Neural cell (in vitro differentiated cells): ENCODE results near the gene CLSTN2. TPM values are rescaled to one million over a fixed set of nuclear protein-coding genes. Genes with fewer than 3 reads are reported as not detected.

ENCODE experiments used
- H2AFZ ChIP-seq: fragments of 200-600, 300-800 bp; sonication (generic), shearing (Covaris generic); 2 replicates; pipeline ENCODE4 v1.6.0; 2014; ENCODE audit warnings: low read depth, mild to moderate bottlenecking, antibody characterized with exemption, low read length, moderate library complexity
- H3F3A ChIP-seq: fragments of 200-600 bp; shearing (Covaris generic); 2 replicates; pipeline ENCODE4 v1.6.1; 2016; ENCODE audit warnings: mild to moderate bottlenecking, moderate library complexity, mixed read lengths, antibody characterized with exemption, low read length; ENCODE audit not compliant: insufficient read depth, poor library complexity, severe bottlenecking
- H3K27ac ChIP-seq: fragments of 200-600, 300-800 bp; sonication (generic), shearing (Covaris generic); 2 replicates; pipeline ENCODE4 v1.5.1; 2014; ENCODE audit warnings: mild to moderate bottlenecking, low read length, moderate library complexity
- H3K27me3 ChIP-seq: fragments of 300-800, 200-600 bp; sonication (generic), shearing (Covaris generic); 2 replicates; pipeline ENCODE4 v1.6.0; 2014; ENCODE audit warnings: mild to moderate bottlenecking, low read depth, low read length, moderate library complexity; ENCODE audit not compliant: insufficient read depth
- H3K36me3 ChIP-seq: fragments of 300-800, 200-600 bp; sonication (generic), shearing (Covaris generic); 2 replicates; pipeline ENCODE4 v1.5.1; 2014; ENCODE audit warnings: mild to moderate bottlenecking, antibody characterized with exemption, low read length, moderate library complexity; ENCODE audit not compliant: insufficient read depth
- H3K4me2 ChIP-seq: fragments of 300-800, 200-600 bp; sonication (generic), shearing (Covaris generic); 2 replicates; pipeline ENCODE4 v1.6.0; 2014; ENCODE audit warnings: mild to moderate bottlenecking, low read length
- H3K4me3 ChIP-seq: fragments of 300-800, 200-600 bp; sonication (generic), shearing (Covaris generic); 2 replicates; pipeline ENCODE4 v1.5.1; 2014; ENCODE audit warnings: mild to moderate bottlenecking, low read length, moderate library complexity
- H3K79me2 ChIP-seq: fragments of 200-600 bp; shearing (Covaris generic); replicated peaks from 2 replicates; pipeline ENCODE4 v1.6.0; 2014; ENCODE audit warnings: mild to moderate bottlenecking, low read length, moderate library complexity; ENCODE audit not compliant: insufficient read depth
- H3K9ac ChIP-seq: fragments of 300-800, 200-600 bp; sonication (generic), shearing (Covaris generic); 2 replicates; pipeline ENCODE4 v1.6.1; 2016; ENCODE audit warnings: mild to moderate bottlenecking, low read length, mixed read lengths
- H3K9me2 ChIP-seq: fragments of 200-600 bp; shearing (Covaris generic); 2 replicates; pipeline ENCODE4 v1.6.1; 2016; ENCODE audit warnings: mild to moderate bottlenecking, low read length, mixed read lengths; ENCODE audit not compliant: insufficient read depth
- H3K9me3 ChIP-seq: fragments of 200-600, 300-800 bp; sonication (generic), shearing (Covaris generic); 2 replicates; pipeline ENCODE4 v1.6.1; 2016; ENCODE audit warnings: mild to moderate bottlenecking, mixed run types, low read length, moderate library complexity, mixed read lengths
- H4K20me1 ChIP-seq: fragments of 200-600 bp; shearing (Covaris generic); 2 replicates; pipeline ENCODE4 v1.6.1; 2016; ENCODE audit warnings: mild to moderate bottlenecking, mixed run types; ENCODE audit not compliant: insufficient read depth
- EP300 ChIP-seq: fragments of 450-650 bp; conservative IDR thresholded peaks from 2 replicates; pipeline ENCODE4 v1.6.1; 2014; ENCODE audit warnings: antibody characterized with exemption, mild to moderate bottlenecking, moderate library complexity; ENCODE audit not compliant: poor library complexity, severe bottlenecking
- EZH2 ChIP-seq: fragments of 200-600, 300-800 bp; shearing (Covaris generic), sonication (generic); IDR thresholded peaks from 2 replicates; pipeline ENCODE4 v1.6.1; 2014; ENCODE audit warnings: antibody characterized with exemption, low read length, borderline replicate concordance, mild to moderate bottlenecking; ENCODE audit not compliant: insufficient read depth, poor library complexity, severe bottlenecking
- MXI1 ChIP-seq: fragments of 450-650 bp; conservative IDR thresholded peaks from 2 replicates; pipeline ENCODE4 v1.6.1; 2014; ENCODE audit warnings: antibody characterized with exemption, mild to moderate bottlenecking; ENCODE audit not compliant: poor library complexity, severe bottlenecking
- POLR2AphosphoS5 ChIP-seq: IDR thresholded peaks from 2 replicates; pipeline ENCODE4 v1.6.1; 2012
- RAD21 ChIP-seq: fragments of 450-650 bp; conservative IDR thresholded peaks from 2 replicates; pipeline ENCODE4 v1.6.1; 2014; ENCODE audit warnings: antibody characterized with exemption, mild to moderate bottlenecking, moderate library complexity
- REST ChIP-seq: IDR thresholded peaks from 2 replicates; pipeline ENCODE4 v1.6.1; 2012; ENCODE audit warnings: borderline replicate concordance
- SMC3 ChIP-seq: fragments of 450-650 bp; conservative IDR thresholded peaks from 2 replicates; pipeline ENCODE4 v1.6.1; 2014; ENCODE audit warnings: antibody characterized with exemption, mild to moderate bottlenecking, moderate library complexity; ENCODE audit not compliant: poor library complexity
- TAF1 ChIP-seq: IDR thresholded peaks from 2 replicates; pipeline ENCODE4 v1.6.1; 2012; ENCODE audit warnings: low read depth
- polyA plus RNA-seq: library from polyadenylated mRNA; depleted of rRNA; stranded (reverse); fragments of >200 nt; gene quantifications from 2 replicates; pipeline ENCODE4 v1.2.3, GENCODE V29; 2014
- TF ChIP-seq, protein P1 (sequence below): fragments of 450-650 bp; IDR thresholded peaks from 2 replicates; pipeline ENCODE4 v1.5.1; 2014; ENCODE audit warnings: antibody characterized with exemption, mild to moderate bottlenecking, moderate library complexity; ENCODE audit not compliant: poor library complexity, severe bottlenecking

CLSTN2 gene
- polyA plus RNA-seq, 1 donor from 2014 or later, result 10.7 TPM

DNA sequence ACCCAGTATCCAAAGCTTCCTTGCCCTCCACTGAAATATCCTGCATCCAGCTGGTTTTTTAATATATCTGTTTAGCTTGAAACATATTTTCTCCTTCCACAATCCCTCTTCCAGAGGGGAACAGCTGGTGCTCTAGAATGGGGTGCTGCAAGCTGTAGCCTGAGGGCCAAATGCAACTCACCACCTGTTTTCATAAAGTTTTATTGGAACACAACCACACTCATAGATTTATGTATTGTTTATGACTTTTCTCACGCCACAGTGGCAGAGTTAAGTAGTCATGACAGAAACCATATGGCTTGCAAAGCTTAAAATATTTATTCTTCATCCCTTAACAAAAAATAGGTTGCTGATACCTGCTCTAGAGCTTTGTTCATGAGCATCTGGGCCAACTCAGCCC lies 298.7 kb downstream of the CLSTN2 start:
- no peaks in the 10 kb centered on the region for H3F3A ChIP-seq
- no peaks in the 10 kb centered on the region for H4K20me1 ChIP-seq
- no peak overlapping the region for H3K4me3 ChIP-seq
- H2AFZ ChIP-seq, result no peak overlapping the region
- H3K9me3 ChIP-seq, result no peaks in the 10 kb centered on the region
- H3K4me2 ChIP-seq, result no peak overlapping the region
- H3K9ac ChIP-seq, result no peak overlapping the region
- no peaks in the 10 kb centered on the region for H3K27me3 ChIP-seq
- H3K79me2 ChIP-seq, result no peaks in the 10 kb centered on the region
- TF ChIP-seq MXI1 (no peak), POLR2AphosphoS5 (no peak)
- H3K36me3 ChIP-seq, result no peaks in the 10 kb centered on the region
- no peaks in the 10 kb centered on the region for H3K9me2 ChIP-seq
- H3K27ac ChIP-seq, result no peak overlapping the region

DNA sequence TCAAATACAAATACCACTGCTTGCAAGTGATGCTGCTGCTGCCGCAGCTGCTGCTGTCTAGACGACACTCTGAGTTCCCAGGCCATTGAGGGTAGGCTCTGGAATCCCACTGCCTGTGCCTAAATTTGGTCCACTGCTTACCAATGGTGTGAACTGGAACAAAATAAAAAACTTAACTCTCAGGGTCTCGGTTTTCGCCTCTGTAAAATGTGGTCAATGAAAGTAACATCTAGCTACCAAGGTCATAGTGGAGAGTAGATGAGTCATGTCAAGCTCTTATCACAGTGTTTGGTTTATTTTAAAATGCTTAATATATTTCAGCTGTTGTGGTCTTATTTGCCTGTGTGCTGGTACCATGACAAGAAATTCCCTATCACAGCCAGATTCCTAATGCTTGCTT lies 299.3 kb downstream of the CLSTN2 start:
- no peaks in the 10 kb centered on the region for H3K9me3 ChIP-seq
- H3K4me3 ChIP-seq, result no peak overlapping the region
- TF ChIP-seq MXI1 (no peak), EZH2 (no peak), POLR2AphosphoS5 (no peak), RAD21 (no peak), SMC3 (no peak), REST (no peak), TAF1 (no peak), EP300 (no peak)
- TF ChIP-seq, protein P1, sequence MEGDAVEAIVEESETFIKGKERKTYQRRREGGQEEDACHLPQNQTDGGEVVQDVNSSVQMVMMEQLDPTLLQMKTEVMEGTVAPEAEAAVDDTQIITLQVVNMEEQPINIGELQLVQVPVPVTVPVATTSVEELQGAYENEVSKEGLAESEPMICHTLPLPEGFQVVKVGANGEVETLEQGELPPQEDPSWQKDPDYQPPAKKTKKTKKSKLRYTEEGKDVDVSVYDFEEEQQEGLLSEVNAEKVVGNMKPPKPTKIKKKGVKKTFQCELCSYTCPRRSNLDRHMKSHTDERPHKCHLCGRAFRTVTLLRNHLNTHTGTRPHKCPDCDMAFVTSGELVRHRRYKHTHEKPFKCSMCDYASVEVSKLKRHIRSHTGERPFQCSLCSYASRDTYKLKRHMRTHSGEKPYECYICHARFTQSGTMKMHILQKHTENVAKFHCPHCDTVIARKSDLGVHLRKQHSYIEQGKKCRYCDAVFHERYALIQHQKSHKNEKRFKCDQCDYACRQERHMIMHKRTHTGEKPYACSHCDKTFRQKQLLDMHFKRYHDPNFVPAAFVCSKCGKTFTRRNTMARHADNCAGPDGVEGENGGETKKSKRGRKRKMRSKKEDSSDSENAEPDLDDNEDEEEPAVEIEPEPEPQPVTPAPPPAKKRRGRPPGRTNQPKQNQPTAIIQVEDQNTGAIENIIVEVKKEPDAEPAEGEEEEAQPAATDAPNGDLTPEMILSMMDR, result no peak

More for the DNA sequence above, 299.3 kb downstream of the CLSTN2 start:
- no peaks in the 10 kb centered on the region for H3K36me3 ChIP-seq
- H4K20me1 ChIP-seq, result no peaks in the 10 kb centered on the region
- H3K4me2 ChIP-seq, result no peak overlapping the region
- no peak overlapping the region for H2AFZ ChIP-seq
- H3F3A ChIP-seq, result no peaks in the 10 kb centered on the region
- H3K9ac ChIP-seq, result no peak overlapping the region
- no peak overlapping the region for H3K27ac ChIP-seq
- H3K79me2 ChIP-seq, result no peaks in the 10 kb centered on the region
- H3K9me2 ChIP-seq, result no peaks in the 10 kb centered on the region
- no peaks in the 10 kb centered on the region for H3K27me3 ChIP-seq
